Neural crest cell (in vitro differentiated cells): ENCODE results near the gene KCNJ4. TPM values are rescaled to one million over a fixed set of nuclear protein-coding genes. Genes with fewer than 3 reads are reported as not detected.

Experiments used
- DNase-seq: peaks from one replicate; pipeline ENCODE4 v3.0.0; 2021; ENCODE audit warnings: low read depth, mixed read lengths, low spot score
- H3K27ac Mint-ChIP-seq: one replicate; pipeline ENCODE4 v1.8.0; 2021; ENCODE audit warnings: mild to moderate bottlenecking, mixed read lengths; ENCODE audit not compliant: unreplicated experiment
- H3K27me3 Mint-ChIP-seq: 2 replicates; pipeline ENCODE4 v1.8.0; 2021; ENCODE audit warnings: low read depth, mild to moderate bottlenecking, mixed read lengths
- H3K36me3 Mint-ChIP-seq: 2 replicates; pipeline ENCODE4 v1.8.0; 2021; ENCODE audit warnings: low read depth, mild to moderate bottlenecking, mixed read lengths
- H3K4me1 Mint-ChIP-seq: 2 replicates; pipeline ENCODE4 v1.8.0; 2021; ENCODE audit warnings: mixed read lengths
- H3K4me3 Mint-ChIP-seq: one replicate; pipeline ENCODE4 v1.8.0; 2021; ENCODE audit warnings: mild to moderate bottlenecking, mixed read lengths
- H3K9me3 Mint-ChIP-seq: 2 replicates; pipeline ENCODE4 v1.8.0; 2021; ENCODE audit warnings: mixed read lengths
- CTCF ChIP-seq: fragments of 200-600 bp; sonication (generic); conservative IDR thresholded peaks from 2 replicates; pipeline ENCODE4 v1.5.0; 2021; ENCODE audit warnings: antibody characterized with exemption, mild to moderate bottlenecking
- total RNA-seq: library from RNA; stranded (reverse); gene quantifications from 2 replicates; pipeline ENCODE4 v1.2.1, GENCODE V29; 2021

KCNJ4 gene
- total RNA-seq, 1 donor from 2014 or later, result 4.4 TPM

GRCh38 chr22:38465673-38466490 lies 10.9 kb upstream of the KCNJ4 start:
- peak overlapping the region; percentile 84 for H3K4me3 Mint-ChIP-seq
- TF ChIP-seq CTCF, result no peak
- H3K4me1 Mint-ChIP-seq, result peaks cover 42% of the 10 kb centered on the region
- no peaks in the 10 kb centered on the region for H3K9me3 Mint-ChIP-seq
- no peak overlapping the region for H3K27ac Mint-ChIP-seq
- no peaks in the 10 kb centered on the region for H3K36me3 Mint-ChIP-seq
- DNase-seq, result no peak
- peaks cover 16% of the 10 kb centered on the region for H3K27me3 Mint-ChIP-seq

DNA sequence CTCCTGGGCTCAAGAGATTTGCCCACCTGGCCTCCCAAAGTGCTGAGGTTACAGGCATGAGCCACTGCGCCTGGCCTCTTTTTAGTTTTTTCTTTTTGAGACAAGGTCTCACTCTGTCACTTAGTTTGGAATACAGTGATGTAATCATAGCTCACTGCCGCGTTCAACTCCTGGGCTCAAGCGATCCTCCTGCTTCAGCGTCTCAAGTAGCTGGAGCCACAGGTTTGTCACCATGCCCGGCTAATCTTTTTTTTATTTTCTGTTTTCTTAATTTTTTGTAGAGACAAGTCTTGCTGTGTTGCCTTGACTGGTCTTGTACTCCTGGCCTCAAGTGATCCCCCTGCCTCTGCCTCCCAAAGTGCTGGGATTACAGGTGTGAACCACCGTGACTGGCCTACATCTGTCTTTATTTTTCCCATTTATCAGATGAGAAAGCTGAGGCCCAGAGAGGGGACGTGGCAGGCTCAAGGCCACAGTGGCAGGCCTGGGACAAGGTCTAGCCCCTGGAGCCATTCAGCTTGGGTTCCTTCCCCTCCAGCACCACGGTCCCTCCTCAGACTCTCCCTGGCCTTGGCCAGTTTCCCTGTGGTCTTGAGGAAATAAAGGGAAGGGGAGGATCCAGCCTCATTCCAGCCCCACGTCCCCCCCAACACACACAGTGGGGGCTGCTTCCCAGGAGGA lies 10.1 kb upstream of the KCNJ4 start:
- TF ChIP-seq CTCF, result no peak
- DNase-seq, result no peak
- Mint-ChIP-seq H3K4me3 (no peak overlapping the region), H3K4me1 (peaks cover 49% of the 10 kb centered on the region), H3K27me3 (peaks cover 23% of the 10 kb centered on the region), H3K36me3 (no peaks in the 10 kb centered on the region), H3K9me3 (no peaks in the 10 kb centered on the region), H3K27ac (no peak overlapping the region)

GRCh38 chr22:38462960-38463784 lies 8.2 kb upstream of the KCNJ4 start:
- Mint-ChIP-seq H3K9me3 (no peaks in the 10 kb centered on the region), H3K4me3 (peak overlapping the region; percentile 67), H3K27ac (peak overlapping the region; percentile 21), H3K36me3 (no peaks in the 10 kb centered on the region), H3K4me1 (peaks cover 45% of the 10 kb centered on the region), H3K27me3 (peaks cover 30% of the 10 kb centered on the region)
- TF ChIP-seq CTCF, result no peak
- DNase-seq, result peak; percentile 60

DNA sequence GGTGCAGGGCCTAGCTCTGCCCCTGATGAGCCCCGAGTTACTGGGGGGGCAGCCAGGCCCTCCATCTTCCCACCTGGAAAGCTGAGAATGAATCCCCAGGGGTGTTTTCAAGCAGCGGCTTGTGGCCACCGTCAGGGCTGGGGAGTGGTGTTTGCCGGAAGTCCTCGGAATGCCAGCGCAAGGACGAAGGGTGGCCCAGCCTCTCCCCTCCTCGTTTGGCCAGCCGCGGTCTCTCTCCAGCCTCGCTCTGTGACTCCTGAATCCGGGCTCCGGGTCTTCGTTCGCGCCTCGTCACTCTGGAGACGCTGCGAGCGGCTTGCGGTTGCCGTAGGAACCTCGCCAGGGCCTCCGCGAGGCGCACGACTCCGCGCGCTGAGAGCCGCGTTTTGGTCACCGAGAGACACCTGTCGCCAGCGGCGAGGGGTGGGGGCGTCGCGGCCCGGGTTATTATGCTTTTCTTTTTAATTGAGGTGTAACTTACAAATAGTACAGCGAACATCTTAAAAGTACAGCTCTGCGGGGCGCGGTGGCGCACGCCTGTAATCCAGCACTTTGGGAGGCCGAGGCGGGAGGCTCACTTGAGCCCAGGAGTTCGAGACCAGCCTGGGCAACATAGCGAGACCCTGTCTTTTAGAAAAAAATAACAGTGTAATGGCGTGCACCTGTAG lies 6.5 kb upstream of the KCNJ4 start:
- H3K4me1 Mint-ChIP-seq, result peaks cover 41% of the 10 kb centered on the region

More for the DNA sequence above, 6.5 kb upstream of the KCNJ4 start:
- DNase-seq, result peak; percentile 89
- H3K27ac Mint-ChIP-seq, result no peak overlapping the region
- no peaks in the 10 kb centered on the region for H3K36me3 Mint-ChIP-seq
- no peak for TF ChIP-seq CTCF
- H3K27me3 Mint-ChIP-seq, result peaks cover 35% of the 10 kb centered on the region
- peak overlapping the region; percentile 64 for H3K4me3 Mint-ChIP-seq
- no peaks in the 10 kb centered on the region for H3K9me3 Mint-ChIP-seq
